Measurements from ENCODE around the gene HECW1.
A peak's percentile ranks its signal among the peaks of the same experiment; 100 is the strongest.

HECW1 gene

GRCh38 chr7:43292384-43292783 lies 179.9 kb downstream of the HECW1 start:
- H3K9me3 ChIP-seq (ENCODE audit: severe bottlenecking): peaks cover 5% of the 10 kb centered on the region
- no peak overlapping the region for H3K4me3 ChIP-seq (ENCODE audit: low read depth, low read length)
- no peaks in the 10 kb centered on the region for H3K27me3 ChIP-seq (ENCODE audit: insufficient read depth, low read depth, severe bottlenecking)
- no peak for TF ChIP-seq CTCF (IDR thresholded peaks at IDR 0.05; ENCODE audit: low read depth, low read length)
- no peak overlapping the region for H3K27ac ChIP-seq
- DNase-seq: no peak
- no peaks in the 10 kb centered on the region for H3K36me3 ChIP-seq

GRCh38 chr7:43294080-43294630 lies 181.7 kb downstream of the HECW1 start:
- Histone ChIP-seq H3K4me3 (ENCODE audit: low read depth, low read length) (no peak overlapping the region), H3K9me3 (ENCODE audit: severe bottlenecking) (peaks cover 5% of the 10 kb centered on the region), H3K27me3 (ENCODE audit: insufficient read depth, low read depth, severe bottlenecking) (no peaks in the 10 kb centered on the region), H3K27ac (no peak overlapping the region), H3K36me3 (no peaks in the 10 kb centered on the region)
- no peak for DNase-seq
- TF ChIP-seq CTCF (IDR thresholded peaks at IDR 0.05; ENCODE audit: low read depth, low read length): no peak

- no peak overlapping the region for H3K4me3 ChIP-seq (ENCODE audit: low read depth, low read length)
- TF ChIP-seq CTCF (IDR thresholded peaks at IDR 0.05; ENCODE audit: low read depth, low read length): no peak
- no peaks in the 10 kb centered on the region for H3K9me3 ChIP-seq (ENCODE audit: severe bottlenecking)
- H3K27me3 ChIP-seq (ENCODE audit: insufficient read depth, low read depth, severe bottlenecking): no peaks in the 10 kb centered on the region
- no peak for DNase-seq
- no peaks in the 10 kb centered on the region for H3K36me3 ChIP-seq
- H3K27ac ChIP-seq: no peak overlapping the region
Observed at GRCh38 chr7:43295429-43295828, 183.0 kb downstream of the HECW1 start.

- H3K27me3 ChIP-seq (ENCODE audit: insufficient read depth, low read depth, severe bottlenecking): no peaks in the 10 kb centered on the region
- TF ChIP-seq CTCF (IDR thresholded peaks at IDR 0.05; ENCODE audit: low read depth, low read length): peak; percentile 46
- no peaks in the 10 kb centered on the region for H3K36me3 ChIP-seq
- no peak overlapping the region for H3K4me3 ChIP-seq (ENCODE audit: low read depth, low read length)
- DNase-seq: no peak
- no peak overlapping the region for H3K27ac ChIP-seq
- H3K9me3 ChIP-seq (ENCODE audit: severe bottlenecking): no peaks in the 10 kb centered on the region
Observed at GRCh38 chr7:43296306-43296705, 183.9 kb downstream of the HECW1 start.

- no peak for TF ChIP-seq CTCF (IDR thresholded peaks at IDR 0.05; ENCODE audit: low read depth, low read length)
- Histone ChIP-seq H3K36me3 (no peaks in the 10 kb centered on the region), H3K9me3 (ENCODE audit: severe bottlenecking) (no peaks in the 10 kb centered on the region), H3K4me3 (ENCODE audit: low read depth, low read length) (no peak overlapping the region), H3K27ac (no peak overlapping the region), H3K27me3 (ENCODE audit: insufficient read depth, low read depth, severe bottlenecking) (no peaks in the 10 kb centered on the region)
- DNase-seq: no peak
Observed at GRCh38 chr7:43298617-43299016, 186.2 kb downstream of the HECW1 start.

- Histone ChIP-seq H3K27me3 (ENCODE audit: insufficient read depth, low read depth, severe bottlenecking) (no peaks in the 10 kb centered on the region), H3K36me3 (no peaks in the 10 kb centered on the region), H3K27ac (no peak overlapping the region), H3K4me3 (ENCODE audit: low read depth, low read length) (no peak overlapping the region), H3K9me3 (ENCODE audit: severe bottlenecking) (no peaks in the 10 kb centered on the region)
- DNase-seq: no peak
- no peak for TF ChIP-seq CTCF (IDR thresholded peaks at IDR 0.05; ENCODE audit: low read depth, low read length)
Observed at GRCh38 chr7:43300121-43300520, 187.7 kb downstream of the HECW1 start.
